Activated CD4-positive, alpha-beta T cell treated with anti-CD3 and anti-CD28 coated beads for 4 hours (primary cell): Measurements from ENCODE around the gene HDX.
"Not testable (repeated sequence)": the region's sequence is repeated elsewhere in the genome, so short reads cannot be mapped to it uniquely, and the experiment has no call there.

Source experiments
- DNase-seq, 2 donors: peaks; one replicate each; pipeline ENCODE4 v3.0.0-alpha.2; 2020

Gene HDX

GRCh38 chrX:84501798-84502628 is at the start of gene HDX:
TSS of gene HDX (minus strand) at chrX:84502453. CDS start at chrX:84475397, 27,056 bp downstream.
- peak; percentile 62 to 64 for DNase-seq

DNA sequence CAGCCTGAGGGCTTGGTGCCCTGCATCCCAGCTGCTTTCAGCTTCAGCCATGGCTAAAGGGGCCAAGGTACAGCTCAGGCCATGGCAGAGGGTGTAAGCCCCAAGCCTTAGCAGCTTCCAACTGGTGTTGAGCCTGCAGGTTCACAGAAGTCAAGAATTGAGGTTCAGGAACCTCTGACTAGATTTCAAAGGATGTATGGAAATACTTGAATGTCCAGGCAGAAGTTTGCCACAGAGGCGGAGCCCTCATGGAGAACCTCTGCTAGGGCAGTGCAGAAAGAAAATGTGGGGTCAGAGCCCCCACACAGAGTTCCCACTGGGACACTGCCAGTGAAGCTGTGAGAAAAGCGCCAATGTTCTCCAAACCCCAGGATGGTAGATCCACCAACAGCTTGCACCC is 39.1 kb upstream of the HDX start:
- not testable (repeated sequence) for DNase-seq

- not testable (repeated sequence) for DNase-seq
These were observed 35.4 kb upstream of the HDX start for GRCh38 chrX:84537627-84538026.

DNA sequence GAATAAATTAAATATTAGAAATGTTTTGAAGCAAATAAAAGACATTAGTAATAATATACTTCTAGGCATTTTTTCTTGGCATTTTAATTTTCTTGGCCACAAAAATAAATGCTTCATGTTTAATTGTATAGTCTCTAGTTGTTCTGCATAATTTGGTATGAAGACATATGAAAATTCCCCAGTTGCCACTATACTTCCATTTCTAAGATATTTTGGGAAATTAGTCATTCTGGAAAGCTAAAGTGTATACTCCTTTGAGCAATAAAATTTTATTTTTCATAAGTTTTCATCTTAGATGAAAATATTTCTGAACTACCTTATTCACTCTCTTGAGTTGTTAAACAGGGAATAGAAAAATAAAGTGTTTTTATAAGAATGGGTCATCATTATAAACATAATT is 13.8 kb downstream of the HDX start:
- DNase-seq, result no peak

GRCh38 chrX:84487365-84488353 is 14.6 kb downstream of the HDX start:
- no peak for DNase-seq

- no peak for DNase-seq
These were observed 23.2 kb downstream of the HDX start for GRCh38 chrX:84479086-84479485.

GRCh38 chrX:84477114-84477513 is 25.1 kb downstream of the HDX start:
- DNase-seq, result no peak

- no peak for DNase-seq
These were observed 26.7 kb downstream of the HDX start for GRCh38 chrX:84475596-84475995.

GRCh38 chrX:84475101-84475500 is 27.2 kb downstream of the HDX start:
- DNase-seq, result no peak

- no peak for DNase-seq
These were observed 33.0 kb downstream of the HDX start for GRCh38 chrX:84469226-84469625.

GRCh38 chrX:84467898-84468297 is 34.4 kb downstream of the HDX start:
- no peak for DNase-seq

GRCh38 chrX:84453351-84454246 is 48.7 kb downstream of the HDX start:
- no peak for DNase-seq

DNA sequence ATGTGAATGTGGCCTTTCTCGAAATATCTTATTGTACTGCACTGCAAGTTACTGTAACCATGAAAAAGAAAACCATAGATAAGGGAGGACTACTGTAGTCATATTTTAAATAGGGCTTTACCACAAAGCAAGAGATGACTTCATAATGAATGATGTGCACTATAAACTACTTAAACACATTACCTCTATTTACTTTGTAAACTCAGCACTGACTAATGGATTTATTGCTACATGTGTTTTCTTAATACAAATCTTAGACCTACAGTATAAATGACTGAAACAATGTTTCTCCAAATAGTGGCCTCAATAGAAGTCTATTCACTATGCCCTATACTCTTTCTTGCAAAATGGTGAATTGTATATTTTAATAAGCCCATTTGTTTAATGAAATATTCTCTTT is 61.1 kb downstream of the HDX start:
- DNase-seq, result no peak

- no peak for DNase-seq
These were observed 87.1 kb downstream of the HDX start for GRCh38 chrX:84415140-84415539.

DNA sequence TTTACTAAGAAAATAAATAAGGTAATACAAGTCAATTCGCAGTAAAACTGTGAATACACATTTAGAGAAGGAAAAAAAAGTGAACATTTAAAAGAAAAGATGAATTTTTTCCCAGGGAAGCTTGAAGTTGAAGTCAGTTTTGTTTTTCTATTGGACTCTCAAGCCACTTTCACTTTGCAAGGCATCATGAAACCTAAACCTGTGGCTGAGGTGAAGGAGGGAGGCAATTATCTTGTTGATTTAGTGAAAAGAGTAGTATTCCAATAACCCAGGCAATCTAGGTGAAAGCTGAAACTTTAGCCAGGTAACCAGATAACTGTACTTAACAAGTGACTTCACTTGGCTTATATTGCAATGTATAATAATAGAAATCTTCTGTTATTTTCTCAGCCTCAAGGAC is 138.6 kb downstream of the HDX start:
- DNase-seq, result no peak

- DNase-seq, result no peak
These were observed 139.2 kb downstream of the HDX start for GRCh38 chrX:84363051-84363450.

- DNase-seq, result no peak
These were observed 139.9 kb downstream of the HDX start for GRCh38 chrX:84362184-84362838.

- DNase-seq, result no peak
These were observed 144.0 kb downstream of the HDX start for GRCh38 chrX:84358271-84358670.

- no peak for DNase-seq
These were observed 145.0 kb downstream of the HDX start for GRCh38 chrX:84357296-84357695.

GRCh38 chrX:84340968-84341367 is 161.3 kb downstream of the HDX start:
- no peak for DNase-seq

- DNase-seq, result no peak
These were observed 162.5 kb downstream of the HDX start for GRCh38 chrX:84339507-84340364.
